GM13977 (cell line): ENCODE measurements around the gene IGFLR1.

Source experiments
- DNase-seq: peaks from one replicate; pipeline ENCODE4 v3.0.0; 2012; ENCODE audit warnings: low spot score
- CTCF ChIP-seq: IDR thresholded peaks from 2 replicates; pipeline ENCODE4 v1.5.1; 2012; ENCODE audit warnings: mild to moderate bottlenecking, control low read depth; ENCODE audit not compliant: insufficient read depth; ENCODE audit errors: extremely low read depth, missing control alignments
- in situ Hi-C: fragments of 300-500 bp; cut with MboI; formaldehyde crosslinking; loops from one replicate; pipeline ENCODE4 v1.12.0; 2022; ENCODE audit warnings: low sequenced_read_pairs, low pct_unique_long_range_greater_than_20kb, mixed read lengths, inconsistent platforms; ENCODE audit not compliant: unreplicated experiment

Gene IGFLR1

GRCh38 chr19:35733180-35734125 is 8.8 kb downstream of the IGFLR1 start:
- in situ Hi-C loops = no loop called here
- TF ChIP-seq CTCF = no peak
- peak; percentile 23 for DNase-seq

- no peak for TF ChIP-seq CTCF
- in situ Hi-C loops = no loop called here
- DNase-seq = peak; percentile 17
These were observed 9.6 kb downstream of the IGFLR1 start for GRCh38 chr19:35732540-35733179.

GRCh38 chr19:35731779-35732405 is 10.4 kb downstream of the IGFLR1 start:
- in situ Hi-C loops = no loop called here

GRCh38 chr19:35731353-35731752 is 10.9 kb downstream of the IGFLR1 start:
- in situ Hi-C loops = no loop called here
- no peak for DNase-seq
- no peak for TF ChIP-seq CTCF

More at GRCh38 chr19:35731779-35732405, 10.4 kb downstream of the IGFLR1 start:
- no peak for TF ChIP-seq CTCF
- no peak for DNase-seq

- in situ Hi-C loops = no loop called here
- peak; percentile 14 for DNase-seq
- TF ChIP-seq CTCF = no peak
These were observed 11.9 kb downstream of the IGFLR1 start for GRCh38 chr19:35730326-35730725.

- in situ Hi-C loops = no loop called here
These were observed 12.5 kb downstream of the IGFLR1 start for GRCh38 chr19:35729763-35730162.

More at GRCh38 chr19:35729763-35730162, 12.5 kb downstream of the IGFLR1 start:
- TF ChIP-seq CTCF = no peak
- DNase-seq = peak; percentile 14
